HepG2 (cell line): ENCODE results near the gene ZNF526. TPM values are rescaled to one million over a fixed set of nuclear protein-coding genes. Genes with fewer than 3 reads are reported as not detected.

Source experiments
- ATF2 ChIP-seq: sonication (generic); formaldehyde crosslinking; IDR thresholded peaks from 2 replicates; pipeline ENCODE4 v1.4.0; 2020; ENCODE audit warnings: missing genetic modification reagents
- BCL6 ChIP-seq: IDR thresholded peaks from 2 replicates; pipeline ENCODE4 v1.6.1; 2016; ENCODE audit warnings: missing genetic modification reagents, missing compliant biosample characterization
- CENPX ChIP-seq: sonication (generic); formaldehyde crosslinking; IDR thresholded peaks from 2 replicates; pipeline ENCODE4 v1.9.0; 2021; ENCODE audit warnings: mild to moderate bottlenecking, missing genetic modification reagents, moderate library complexity
- ELK4 ChIP-seq: sonication (generic); formaldehyde crosslinking; IDR thresholded peaks from 2 replicates; pipeline ENCODE4 v1.9.0; 2021; ENCODE audit warnings: missing genetic modification reagents, borderline replicate concordance
- EZH2 ChIP-seq: conservative IDR thresholded peaks from 2 replicates; pipeline ENCODE4 v1.6.1; 2012; ENCODE audit warnings: mild to moderate bottlenecking, low read depth, low read length, moderate library complexity
- GZF1 ChIP-seq: sonication (generic); formaldehyde crosslinking; IDR thresholded peaks from 2 replicates; pipeline ENCODE4 v1.5.1; 2020; ENCODE audit warnings: mild to moderate bottlenecking, missing genetic modification reagents
- MED13 ChIP-seq: sonication (generic); formaldehyde crosslinking; IDR thresholded peaks from 2 replicates; pipeline ENCODE4 v1.5.0; 2020; ENCODE audit warnings: missing genetic modification reagents
- PHF8 ChIP-seq: sonication (generic); formaldehyde crosslinking; IDR thresholded peaks from 2 replicates; pipeline ENCODE4 v1.5.0; 2020; ENCODE audit warnings: missing genetic modification reagents
- SNRNP70 ChIP-seq: fragments of 200-400 bp; formaldehyde crosslinking; IDR thresholded peaks from 2 replicates; pipeline ENCODE4 v1.6.1; 2017; ENCODE audit warnings: mild to moderate bottlenecking, low read depth, low read length, moderate library complexity
- ZBTB42 ChIP-seq: sonication (generic); formaldehyde crosslinking; IDR thresholded peaks from 2 replicates; pipeline ENCODE4 v1.5.0; 2020; ENCODE audit warnings: mild to moderate bottlenecking, missing genetic modification reagents
- ZFP36 ChIP-seq: fragments of 150-350 bp; IDR thresholded peaks from 2 replicates; pipeline ENCODE4 v1.6.1; 2018; ENCODE audit warnings: borderline replicate concordance, low read length, low read depth; ENCODE audit not compliant: partially characterized antibody
- ZNF382 ChIP-seq: sonication (generic); formaldehyde crosslinking; IDR thresholded peaks from 2 replicates; pipeline ENCODE4 v1.5.0; 2020; ENCODE audit warnings: missing genetic modification reagents, mild to moderate bottlenecking, borderline replicate concordance
- ZNF432 ChIP-seq: sonication (generic); formaldehyde crosslinking; IDR thresholded peaks from 2 replicates; pipeline ENCODE4 v1.5.0; 2020; ENCODE audit warnings: missing genetic modification reagents, mild to moderate bottlenecking, borderline replicate concordance
- ZNF574 ChIP-seq: sonication (generic); formaldehyde crosslinking; IDR thresholded peaks from 2 replicates; pipeline ENCODE4 v1.4.0; 2020; ENCODE audit warnings: missing genetic modification reagents
- ZNF850 ChIP-seq: sonication (generic); formaldehyde crosslinking; conservative IDR thresholded peaks from 2 replicates; pipeline ENCODE4 v1.9.0; 2021; ENCODE audit warnings: mild to moderate bottlenecking, missing genetic modification reagents
- polyA plus RNA-seq, 8 experiments: library from polyadenylated mRNA; depleted of rRNA in 3 of 8; stranded (reverse) in 7 of 8; unstranded in 1 of 8; fragments of >200 nt; fragmentation: Illumina TruSeq in 4 of 8; extraction: Trizol in 4 of 8; gene quantifications; 2 replicates each; pipeline versions ENCODE4 v1.2.1 to v1.2.3, GENCODE V29; 2011 to 2016; ENCODE audit warnings: low read depth in 4 of 8, missing spikeins in 1 of 8, mixed read lengths in 1 of 8; ENCODE audit not compliant: insufficient read depth in 1 of 8
- total RNA-seq, 5 experiments: library from RNA; depleted of rRNA; stranded (reverse); fragments of >200 nt; fragmentation: Illumina TruSeq; extraction: Trizol; gene quantifications; 2 replicates each; pipeline ENCODE4 v1.2.3, GENCODE V29; 2016; ENCODE audit warnings: low read depth in 1 of 5
- TF ChIP-seq, protein P1 (sequence below): sonication (generic); formaldehyde crosslinking; conservative IDR thresholded peaks from 2 replicates; pipeline ENCODE4 v1.8.0; 2022; ENCODE audit warnings: missing genetic modification reagents
- TF ChIP-seq, protein P2 (sequence below): sonication (generic); formaldehyde crosslinking; IDR thresholded peaks from 2 replicates; pipeline ENCODE4 v1.4.0; 2020; ENCODE audit warnings: low read depth, mild to moderate bottlenecking, missing genetic modification reagents

The ZNF526 gene
- total and polyA plus RNA-seq, 2 of the 13 experiments (the other 11 are each of a cell fraction or from before 2014, with no cell fraction given): 3.3 to 8.4 TPM

DNA sequence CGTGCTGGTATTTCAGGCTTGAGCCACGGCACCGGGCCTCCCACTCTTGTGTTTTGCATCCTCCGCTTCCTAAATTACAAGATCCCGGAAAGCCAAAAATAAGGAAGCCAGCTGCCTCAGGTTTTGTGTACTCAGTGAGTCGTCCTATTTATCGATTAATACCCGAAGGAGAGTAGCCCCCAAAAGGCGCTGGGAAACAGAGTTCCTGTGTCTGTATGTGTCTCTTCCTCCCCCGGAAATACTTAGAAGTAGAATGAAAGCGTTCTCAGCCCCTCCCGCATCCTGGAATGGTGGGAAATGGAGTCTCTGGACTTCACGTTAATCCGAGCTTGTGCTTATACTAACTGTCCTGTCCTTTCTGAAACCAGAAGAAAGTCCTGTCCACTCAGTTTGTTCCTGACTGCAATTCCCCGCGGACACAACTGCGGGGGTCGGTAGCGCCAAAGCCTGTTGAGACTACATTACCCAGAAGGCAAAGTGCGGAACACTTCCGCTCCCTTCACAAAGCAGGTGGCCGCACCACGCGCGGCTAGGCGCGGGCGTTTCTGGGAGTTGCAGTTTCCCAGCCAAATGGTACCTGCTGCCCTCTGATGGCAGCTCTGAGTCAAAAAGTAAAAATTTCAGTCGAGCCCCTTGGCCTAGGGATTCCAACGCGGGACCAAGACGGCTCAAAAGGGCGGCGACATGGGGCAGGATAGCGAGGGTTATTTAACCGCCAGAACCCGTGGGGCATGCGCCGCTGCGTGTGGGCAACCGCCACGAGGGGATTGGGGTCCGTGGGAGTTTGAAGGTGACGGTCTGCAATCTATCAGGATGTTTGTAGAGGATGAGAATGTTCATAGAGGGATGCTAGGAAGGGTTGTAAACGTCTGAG, 24.5 kb downstream of the ZNF526 start (continued):
- TF ChIP-seq ZNF432 (no peak), SNRNP70 (no peak), ATF2 (peak; percentile 66; the same call in 1 of the 2 replicates), ZNF850 (no peak), GZF1 (CRISPR knock-in tag) (no peak), ELK4 (CRISPR knock-in tag) (0 out of 2 replicates have a peak, but pooled peaks have one; percentile 87), ZNF382 (CRISPR knock-in tag) (no peak), ZFP36 (peak; percentile 3), EZH2 (no peak), ZBTB42 (CRISPR knock-in tag) (no peak), PHF8 (CRISPR knock-in tag) (peak; percentile 30; the same call in 1 of the 2 replicates), MED13 (CRISPR knock-in tag) (no peak), BCL6 (CRISPR knock-in tag) (peak; percentile 95), ZNF574 (CRISPR knock-in tag) (peak; percentile 96), CENPX (CRISPR knock-in tag) (no peak)
- TF ChIP-seq, protein P1, sequence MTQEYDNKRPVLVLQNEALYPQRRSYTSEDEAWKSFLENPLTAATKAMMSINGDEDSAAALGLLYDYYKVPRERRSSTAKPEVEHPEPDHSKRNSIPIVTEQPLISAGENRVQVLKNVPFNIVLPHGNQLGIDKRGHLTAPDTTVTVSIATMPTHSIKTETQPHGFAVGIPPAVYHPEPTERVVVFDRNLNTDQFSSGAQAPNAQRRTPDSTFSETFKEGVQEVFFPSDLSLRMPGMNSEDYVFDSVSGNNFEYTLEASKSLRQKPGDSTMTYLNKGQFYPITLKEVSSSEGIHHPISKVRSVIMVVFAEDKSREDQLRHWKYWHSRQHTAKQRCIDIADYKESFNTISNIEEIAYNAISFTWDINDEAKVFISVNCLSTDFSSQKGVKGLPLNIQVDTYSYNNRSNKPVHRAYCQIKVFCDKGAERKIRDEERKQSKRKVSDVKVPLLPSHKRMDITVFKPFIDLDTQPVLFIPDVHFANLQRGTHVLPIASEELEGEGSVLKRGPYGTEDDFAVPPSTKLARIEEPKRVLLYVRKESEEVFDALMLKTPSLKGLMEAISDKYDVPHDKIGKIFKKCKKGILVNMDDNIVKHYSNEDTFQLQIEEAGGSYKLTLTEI: no peak
- TF ChIP-seq, protein P2, sequence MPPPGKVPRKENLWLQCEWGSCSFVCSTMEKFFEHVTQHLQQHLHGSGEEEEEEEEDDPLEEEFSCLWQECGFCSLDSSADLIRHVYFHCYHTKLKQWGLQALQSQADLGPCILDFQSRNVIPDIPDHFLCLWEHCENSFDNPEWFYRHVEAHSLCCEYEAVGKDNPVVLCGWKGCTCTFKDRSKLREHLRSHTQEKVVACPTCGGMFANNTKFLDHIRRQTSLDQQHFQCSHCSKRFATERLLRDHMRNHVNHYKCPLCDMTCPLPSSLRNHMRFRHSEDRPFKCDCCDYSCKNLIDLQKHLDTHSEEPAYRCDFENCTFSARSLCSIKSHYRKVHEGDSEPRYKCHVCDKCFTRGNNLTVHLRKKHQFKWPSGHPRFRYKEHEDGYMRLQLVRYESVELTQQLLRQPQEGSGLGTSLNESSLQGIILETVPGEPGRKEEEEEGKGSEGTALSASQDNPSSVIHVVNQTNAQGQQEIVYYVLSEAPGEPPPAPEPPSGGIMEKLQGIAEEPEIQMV: 0 out of 2 replicates have a peak, but pooled peaks have one; percentile 44
